ENCODE measurements around the gene IFNA21.
"Not testable (repeated sequence)": the region's sequence is repeated elsewhere in the genome, so short reads cannot be mapped to it uniquely, and the experiment has no call there.

DNA sequence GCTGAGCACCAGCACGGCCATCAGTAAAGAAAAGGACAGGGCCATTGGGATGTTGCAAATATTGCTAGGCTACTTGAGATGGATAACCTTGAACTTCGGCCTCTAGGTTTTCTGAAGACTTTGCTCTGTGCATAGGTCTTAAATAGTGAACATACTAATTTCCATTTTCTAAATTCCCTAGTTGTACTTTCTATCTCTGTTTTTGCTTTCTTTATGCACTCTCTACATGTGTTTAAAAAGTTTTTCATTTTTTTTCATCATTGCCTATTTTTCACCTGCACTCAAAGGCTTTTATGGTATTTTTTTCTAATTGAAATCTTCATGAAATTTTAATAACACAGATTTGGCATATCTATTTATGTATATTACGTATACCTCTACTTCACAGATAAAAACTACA is 21.0 kb upstream of the IFNA21 start, which contains the start of gene IFNA4:
- not testable (repeated sequence) for TF ChIP-seq CTCF (IDR thresholded peaks at IDR 0.05; ENCODE audit: low read depth, low read length); POLR2A (IDR thresholded peaks at IDR 0.05; ENCODE audit: extremely low read depth, insufficient read length)
